DND-41 (cell line): ENCODE measurements around the gene ARHGAP22.

Experiments
- EZH2 ChIP-seq: IDR thresholded peaks from 3 replicates; pipeline ENCODE4 v1.6.1; 2012; ENCODE audit warnings: borderline replicate concordance, low read depth, mild to moderate bottlenecking, moderate library complexity, low read length, inconsistent platforms; ENCODE audit not compliant: severe bottlenecking
- TF ChIP-seq, protein P1 (sequence below): IDR thresholded peaks from 2 replicates; pipeline ENCODE4 v1.5.1; 2012; ENCODE audit warnings: borderline replicate concordance, low read length, moderate library complexity, mild to moderate bottlenecking; ENCODE audit not compliant: poor library complexity, severe bottlenecking; ENCODE audit errors: extremely low read depth

GRCh38 chr10:48575901-48576300, 29.0 kb downstream of the ARHGAP22 start:
- TF ChIP-seq, protein P1, sequence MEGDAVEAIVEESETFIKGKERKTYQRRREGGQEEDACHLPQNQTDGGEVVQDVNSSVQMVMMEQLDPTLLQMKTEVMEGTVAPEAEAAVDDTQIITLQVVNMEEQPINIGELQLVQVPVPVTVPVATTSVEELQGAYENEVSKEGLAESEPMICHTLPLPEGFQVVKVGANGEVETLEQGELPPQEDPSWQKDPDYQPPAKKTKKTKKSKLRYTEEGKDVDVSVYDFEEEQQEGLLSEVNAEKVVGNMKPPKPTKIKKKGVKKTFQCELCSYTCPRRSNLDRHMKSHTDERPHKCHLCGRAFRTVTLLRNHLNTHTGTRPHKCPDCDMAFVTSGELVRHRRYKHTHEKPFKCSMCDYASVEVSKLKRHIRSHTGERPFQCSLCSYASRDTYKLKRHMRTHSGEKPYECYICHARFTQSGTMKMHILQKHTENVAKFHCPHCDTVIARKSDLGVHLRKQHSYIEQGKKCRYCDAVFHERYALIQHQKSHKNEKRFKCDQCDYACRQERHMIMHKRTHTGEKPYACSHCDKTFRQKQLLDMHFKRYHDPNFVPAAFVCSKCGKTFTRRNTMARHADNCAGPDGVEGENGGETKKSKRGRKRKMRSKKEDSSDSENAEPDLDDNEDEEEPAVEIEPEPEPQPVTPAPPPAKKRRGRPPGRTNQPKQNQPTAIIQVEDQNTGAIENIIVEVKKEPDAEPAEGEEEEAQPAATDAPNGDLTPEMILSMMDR = no peak
- no peak for TF ChIP-seq EZH2
